ENCODE results near the gene HMGB2. TPM values are rescaled to one million over a fixed set of nuclear protein-coding genes. Genes with fewer than 3 reads are reported as not detected.

The HMGB2 gene
- polyA plus RNA-seq, 1 donor, result 447 TPM

- DNase-seq, result no peak
These were observed 40.5 kb downstream of the HMGB2 start for GRCh38 chr4:173293663-173294062.

- no peak for DNase-seq
These were observed 42.3 kb downstream of the HMGB2 start for GRCh38 chr4:173291899-173292298.

- no peak for DNase-seq
These were observed 44.8 kb downstream of the HMGB2 start for GRCh38 chr4:173289353-173289727.

GRCh38 chr4:173288698-173289352, 45.3 kb downstream of the HMGB2 start:
- no peak for DNase-seq

GRCh38 chr4:173288296-173288695, 45.9 kb downstream of the HMGB2 start:
- DNase-seq, result no peak

GRCh38 chr4:173287486-173287885, 46.7 kb downstream of the HMGB2 start:
- no peak for DNase-seq

GRCh38 chr4:173284463-173284862, 49.7 kb downstream of the HMGB2 start:
- no peak for DNase-seq

- DNase-seq, result no peak
These were observed 51.5 kb downstream of the HMGB2 start for GRCh38 chr4:173282626-173283025.

GRCh38 chr4:173282256-173282562, 51.9 kb downstream of the HMGB2 start:
- no peak for DNase-seq

GRCh38 chr4:173281406-173282255, 52.5 kb downstream of the HMGB2 start:
- DNase-seq, result no peak

Other genes starting within 250 kb of the HMGB2 start
- 43.4 TPM for gene GALNT7, start 165.5 kb downstream of the HMGB2 start, polyA plus RNA-seq (ENCODE audit: insufficient read length)
- 14.9 TPM for gene SAP30, start 36.6 kb upstream of the HMGB2 start, polyA plus RNA-seq (ENCODE audit: insufficient read length)
- 0.45 TPM for gene SCRG1, start 64.8 kb upstream of the HMGB2 start, polyA plus RNA-seq (ENCODE audit: insufficient read length)
- gene HAND2, start 195.9 kb upstream of the HMGB2 start, polyA plus RNA-seq (ENCODE audit: insufficient read length), result not detected